OCI-LY3 (cell line): ENCODE measurements around the gene IFT52.

Source experiments
- CTCF ChIP-seq: fragments of 200-600, 300-600 bp; sonication (generic); IDR thresholded peaks from 2 replicates; pipeline ENCODE4 v1.5.1; 2014; ENCODE audit warnings: antibody characterized with exemption, low read length, low read depth
- EZH2phosphoT487 ChIP-seq: fragments of 200-600 bp; shearing (Covaris generic); IDR thresholded peaks from 2 replicates; pipeline ENCODE4 v1.6.1; 2018; ENCODE audit warnings: antibody characterized with exemption, mixed run types, low read depth

GRCh38 chr20:43665466-43666176, 74.9 kb downstream of the IFT52 start:
- no peak for TF ChIP-seq CTCF
- no peak for TF ChIP-seq EZH2phosphoT487
